SK-N-SH (cell line): ENCODE data around the gene SEC62. TPM values are rescaled to one million over a fixed set of nuclear protein-coding genes. Genes with fewer than 3 reads are reported as not detected.
A peak's percentile ranks its signal among the peaks of the same experiment; 100 is the strongest.

Experiments used
- CTCF ChIA-PET: fragments of 300-600, 350-600 bp; formaldehyde crosslinking; extraction: SDS; loops from one replicate; lab custom pipeline; 2021; lab: Yijun Ruan, JAX
- POLR2A ChIA-PET: fragments of 350-600 bp; sonication (Branson Sonifier 250); formaldehyde crosslinking; extraction: SDS; loops from one replicate; lab custom pipeline; 2020; ENCODE audit warnings: antibody characterized with exemption, inconsistent platforms; lab: Yijun Ruan, JAX
- DNase-seq: peaks from one replicate; pipeline ENCODE4 v3.0.0; 2012
- H2AFZ ChIP-seq: fragments of 200-600 bp; sonication (generic); 2 replicates; pipeline ENCODE4 v1.8.1; 2016; ENCODE audit warnings: antibody characterized with exemption, mild to moderate bottlenecking, low read depth
- H3F3A ChIP-seq: fragments of 200-600 bp; sonication (generic); replicated peaks from 2 replicates; pipeline ENCODE3; 2016; ENCODE audit warnings: antibody characterized with exemption, mild to moderate bottlenecking; ENCODE audit not compliant: insufficient read depth
- H3K27ac ChIP-seq, 2 experiments: fragments of 200-500 bp in 1 of 2; fragments of 200-600 bp in 1 of 2; sonication (Bioruptor generic) in 1 of 2; sonication (generic), shearing (Covaris generic) in 1 of 2; 2 replicates each; pipeline versions ENCODE4 v1.5.1 to v1.6.1; 2014 to 2016; ENCODE audit warnings: low read depth in 2 of 2, inconsistent platforms in 1 of 2, low read length in 1 of 2, mild to moderate bottlenecking in 1 of 2, mixed read lengths in 1 of 2
- H3K27me3 ChIP-seq: fragments of 200-600 bp; sonication (generic), shearing (Covaris generic); 2 replicates; pipeline ENCODE4 v1.6.1; 2016; ENCODE audit warnings: mixed run types; ENCODE audit not compliant: insufficient read depth
- H3K36me3 ChIP-seq, 2 experiments: fragments of 200-500 bp in 1 of 2; fragments of 200-600 bp in 1 of 2; sonication (Bioruptor generic) in 1 of 2; sonication (generic) in 1 of 2; replicated peaks in 1 of 2; 2 replicates each; pipeline versions ENCODE3 to v1.5.1; 2014 to 2016; ENCODE audit warnings: low read length in 1 of 2, mild to moderate bottlenecking in 1 of 2; ENCODE audit not compliant: insufficient read depth in 2 of 2, control insufficient read depth in 1 of 2
- H3K4me1 ChIP-seq, 2 experiments: fragments of 200-500 bp in 1 of 2; fragments of 200-600 bp in 1 of 2; sonication (Bioruptor generic) in 1 of 2; sonication (generic), shearing (Covaris generic) in 1 of 2; 2 replicates each; pipeline versions ENCODE4 v1.5.1 to v1.6.1; 2014 to 2016; ENCODE audit warnings: low read depth in 1 of 2, low read length in 1 of 2, mixed run types in 1 of 2; ENCODE audit not compliant: insufficient read depth in 2 of 2, control insufficient read depth in 1 of 2
- H3K4me2 ChIP-seq: fragments of 200-600 bp; sonication (generic), shearing (Covaris generic); 2 replicates; pipeline ENCODE4 v1.6.1; 2017; ENCODE audit warnings: mixed run types
- H3K4me3 ChIP-seq, 2 experiments: fragments of 200-500 bp in 1 of 2; fragments of 200-600 bp in 1 of 2; sonication (Bioruptor generic) in 1 of 2; sonication (generic), shearing (Covaris generic) in 1 of 2; 2 replicates each; pipeline versions ENCODE4 v1.5.1 to v1.8.1; 2014 to 2016; ENCODE audit warnings: low read depth in 2 of 2, inconsistent platforms in 1 of 2, low read length in 1 of 2, mild to moderate bottlenecking in 1 of 2, mixed read lengths in 1 of 2, moderate library complexity in 1 of 2
- H3K79me2 ChIP-seq: fragments of 200-600 bp; sonication (generic); 2 replicates; pipeline ENCODE4 v1.8.1; 2017; ENCODE audit warnings: mild to moderate bottlenecking; ENCODE audit not compliant: insufficient read depth
- H3K9ac ChIP-seq: fragments of 200-600 bp; sonication (generic); 2 replicates; pipeline ENCODE4 v1.6.1; 2017; ENCODE audit warnings: mixed run types
- H3K9me2 ChIP-seq: fragments of 200-600 bp; sonication (generic); 2 replicates; pipeline ENCODE4 v1.6.1; 2017; ENCODE audit warnings: mixed run types
- H3K9me3 ChIP-seq: fragments of 200-600 bp; sonication (generic); 2 replicates; pipeline ENCODE4 v1.6.1; 2017; ENCODE audit warnings: mixed run types, mild to moderate bottlenecking, moderate library complexity
- H4K20me1 ChIP-seq: fragments of 200-600 bp; sonication (generic); 2 replicates; pipeline ENCODE4 v1.6.1; 2017; ENCODE audit warnings: mild to moderate bottlenecking, mixed run types; ENCODE audit not compliant: insufficient read depth
- EP300 ChIP-seq, 2 experiments: IDR thresholded peaks; 2 replicates each; pipeline versions ENCODE4 v1.4.0 to v1.6.1; 2012; ENCODE audit warnings: borderline replicate concordance in 1 of 2, low read depth in 1 of 2, low read length in 1 of 2
- FOSL2 ChIP-seq: IDR thresholded peaks from 2 replicates; pipeline ENCODE4 v1.4.0; 2012; ENCODE audit warnings: low read depth, mild to moderate bottlenecking, moderate library complexity, borderline replicate concordance
- GATA2 ChIP-seq: sonication (generic); formaldehyde crosslinking; IDR thresholded peaks from 2 replicates; pipeline ENCODE4 v1.5.0; 2020; ENCODE audit warnings: mild to moderate bottlenecking, missing genetic modification reagents
- MEF2A ChIP-seq: IDR thresholded peaks from 2 replicates; pipeline ENCODE4 v1.4.0; 2012; ENCODE audit warnings: low read depth, borderline replicate concordance
- PBX3 ChIP-seq: IDR thresholded peaks from 2 replicates; pipeline ENCODE4; 2012
- RAD21 ChIP-seq: IDR thresholded peaks from 2 replicates; pipeline ENCODE4 v1.6.1; 2012; ENCODE audit warnings: mild to moderate bottlenecking, low read length
- RCOR1 ChIP-seq: fragments of 150-350 bp; IDR thresholded peaks from 2 replicates; pipeline ENCODE4 v1.6.1; 2017; ENCODE audit warnings: antibody characterized with exemption, low read length
- RXRA ChIP-seq: IDR thresholded peaks from 2 replicates; pipeline ENCODE4 v1.4.0; 2012; ENCODE audit warnings: low read depth, mild to moderate bottlenecking, borderline replicate concordance
- SIN3A ChIP-seq: IDR thresholded peaks from 2 replicates; pipeline ENCODE4 v1.6.1; 2012; ENCODE audit warnings: low read depth, mild to moderate bottlenecking, low read length, moderate library complexity, borderline replicate concordance
- TAF1 ChIP-seq: IDR thresholded peaks from 2 replicates; pipeline ENCODE4 v1.6.1; 2012; ENCODE audit warnings: low read depth, mild to moderate bottlenecking, low read length, moderate library complexity, borderline replicate concordance
- TCF12 ChIP-seq: IDR thresholded peaks from 2 replicates; pipeline ENCODE4 v1.4.0; 2012
- TEAD4 ChIP-seq: IDR thresholded peaks from 2 replicates; pipeline ENCODE4 v1.4.0; 2012; ENCODE audit warnings: mild to moderate bottlenecking, borderline replicate concordance; ENCODE audit not compliant: insufficient read depth
- YY1 ChIP-seq: IDR thresholded peaks from 2 replicates; pipeline ENCODE4 v1.4.0; 2012; ENCODE audit warnings: low read depth, mild to moderate bottlenecking
- WGBS: methylation state at CpG from one replicate; pipeline ENCODE4 v1.1.6; 2017; ENCODE audit warnings: low lambda C conversion rate; 5-methylcytosine and 5-hydroxymethylcytosine counted together
- polyA plus RNA-seq, 3 experiments: library from polyadenylated mRNA; depleted of rRNA; stranded (reverse); fragments of >200 nt; gene quantifications; 2 replicates each; pipeline ENCODE4 v1.2.3, GENCODE V29; 2012
- TF ChIP-seq, protein P1 (sequence below): IDR thresholded peaks from 2 replicates; pipeline ENCODE4 v1.4.0; 2012; ENCODE audit warnings: low read depth
- TF ChIP-seq, protein P2 (sequence below): fragments of 200-600 bp; sonication (generic); IDR thresholded peaks from 2 replicates; pipeline ENCODE4 v1.6.1; 2017; ENCODE audit warnings: antibody characterized with exemption, mild to moderate bottlenecking, moderate library complexity

Gene SEC62
- polyA plus RNA-seq, 1 of the 3 experiments (the other 2 are of a cell fraction), result 15.0 TPM

DNA sequence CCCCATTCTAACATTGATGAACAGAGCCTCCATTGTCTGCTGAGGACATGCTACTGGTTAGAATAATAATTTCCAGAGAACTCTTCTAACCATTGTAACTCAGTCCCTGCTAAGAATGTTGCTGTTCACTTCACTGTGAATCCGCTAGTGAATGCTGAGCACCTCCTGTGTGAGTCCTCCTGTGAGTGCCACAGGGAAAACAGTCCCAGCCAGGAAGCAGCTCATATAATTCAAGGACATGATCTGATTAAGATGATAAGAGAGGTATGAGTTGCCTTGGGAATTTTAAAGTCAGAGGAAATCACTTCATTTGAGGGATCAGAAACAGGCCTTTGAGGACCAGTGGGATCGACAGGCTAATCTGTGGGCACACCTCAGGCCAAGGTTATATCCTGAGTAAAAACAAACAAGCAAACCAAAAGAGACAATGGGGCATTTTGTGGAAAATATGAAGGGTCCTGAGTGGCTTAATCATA, 37.3 kb downstream of the SEC62 start:
- no peaks in the 10 kb centered on the region for H4K20me1 ChIP-seq
- TF ChIP-seq GATA2 (0 out of 2 replicates have a peak, but pooled peaks have one; percentile 20), TAF1 (no peak), FOSL2 (no peak)
- TF ChIP-seq, protein P1, sequence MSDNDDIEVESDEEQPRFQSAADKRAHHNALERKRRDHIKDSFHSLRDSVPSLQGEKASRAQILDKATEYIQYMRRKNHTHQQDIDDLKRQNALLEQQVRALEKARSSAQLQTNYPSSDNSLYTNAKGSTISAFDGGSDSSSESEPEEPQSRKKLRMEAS, result no peak
- H3K79me2 ChIP-seq, result no peaks in the 10 kb centered on the region
- H3K4me1 ChIP-seq, result peaks cover 0 to 3% of the 10 kb centered on the region in 2 experiments; a peak in 1 of 4 replicates
- no peaks in the 10 kb centered on the region for H3K9me2 ChIP-seq
- no peak for DNase-seq
- ChIA-PET POLR2A (no interaction called here), CTCF (no interaction called here)
- H3K27me3 ChIP-seq, result no peaks in the 10 kb centered on the region
- H3K9me3 ChIP-seq, result no peaks in the 10 kb centered on the region
- no peak overlapping the region for H3K4me3 ChIP-seq
- H3K4me2 ChIP-seq, result no peak overlapping the region
- no peaks in the 10 kb centered on the region for H3K36me3 ChIP-seq
- H2AFZ ChIP-seq, result no peak overlapping the region
- H3K27ac ChIP-seq, result no peak overlapping the region
- no peak overlapping the region for H3K9ac ChIP-seq
- 97% methylated on average over 2 of the region's 2 CpGs for WGBS
- no peaks in the 10 kb centered on the region for H3F3A ChIP-seq

DNA sequence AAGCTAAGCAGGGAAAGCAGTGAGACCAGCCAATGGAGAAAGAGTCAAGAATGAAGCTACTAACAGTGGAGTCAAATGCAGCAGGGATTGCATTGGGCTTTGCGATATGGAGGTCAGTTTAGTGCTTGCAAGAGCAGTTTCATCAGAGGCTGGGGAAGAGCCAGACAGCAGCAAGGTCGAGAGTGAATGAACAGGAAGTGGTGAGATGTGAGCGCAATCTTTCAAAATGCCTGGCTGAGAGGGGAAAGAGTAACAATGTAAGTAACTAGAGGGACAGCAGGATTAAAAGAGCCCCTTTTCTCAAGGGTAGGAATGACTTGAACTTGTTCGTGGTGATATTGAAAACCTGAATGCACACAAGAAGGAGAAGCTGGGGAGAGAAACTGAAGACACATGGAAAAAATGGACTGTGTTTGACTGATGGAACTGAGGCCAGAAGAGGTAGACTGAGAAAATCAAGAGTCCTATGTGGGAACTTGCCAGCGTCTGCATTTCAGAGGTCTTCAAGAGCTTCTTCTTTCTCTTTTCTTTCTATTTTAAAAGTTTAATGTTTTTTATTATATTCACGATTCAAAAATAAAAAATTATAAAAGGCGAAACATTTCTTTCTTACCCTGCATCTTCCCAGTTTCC, 40.5 kb downstream of the SEC62 start:
- Histone ChIP-seq H3K9me3 (no peaks in the 10 kb centered on the region), H2AFZ (no peak overlapping the region), H3K4me3 (no peak overlapping the region), H3F3A (no peaks in the 10 kb centered on the region), H3K27me3 (no peaks in the 10 kb centered on the region), H3K4me2 (no peak overlapping the region), H3K79me2 (no peaks in the 10 kb centered on the region), H4K20me1 (no peaks in the 10 kb centered on the region), H3K9ac (no peak overlapping the region), H3K4me1 (peaks cover 0 to 3% of the 10 kb centered on the region in 2 experiments; a peak in 1 of 4 replicates), H3K36me3 (no peaks in the 10 kb centered on the region), H3K9me2 (no peaks in the 10 kb centered on the region), H3K27ac (no peak overlapping the region)
- POLR2A ChIA-PET, result no interaction called here
- DNase-seq, result no peak
- no peak for TF ChIP-seq GATA2
- no peak for TF ChIP-seq YY1
- TF ChIP-seq MEF2A, result no peak
- TF ChIP-seq, protein P2, sequence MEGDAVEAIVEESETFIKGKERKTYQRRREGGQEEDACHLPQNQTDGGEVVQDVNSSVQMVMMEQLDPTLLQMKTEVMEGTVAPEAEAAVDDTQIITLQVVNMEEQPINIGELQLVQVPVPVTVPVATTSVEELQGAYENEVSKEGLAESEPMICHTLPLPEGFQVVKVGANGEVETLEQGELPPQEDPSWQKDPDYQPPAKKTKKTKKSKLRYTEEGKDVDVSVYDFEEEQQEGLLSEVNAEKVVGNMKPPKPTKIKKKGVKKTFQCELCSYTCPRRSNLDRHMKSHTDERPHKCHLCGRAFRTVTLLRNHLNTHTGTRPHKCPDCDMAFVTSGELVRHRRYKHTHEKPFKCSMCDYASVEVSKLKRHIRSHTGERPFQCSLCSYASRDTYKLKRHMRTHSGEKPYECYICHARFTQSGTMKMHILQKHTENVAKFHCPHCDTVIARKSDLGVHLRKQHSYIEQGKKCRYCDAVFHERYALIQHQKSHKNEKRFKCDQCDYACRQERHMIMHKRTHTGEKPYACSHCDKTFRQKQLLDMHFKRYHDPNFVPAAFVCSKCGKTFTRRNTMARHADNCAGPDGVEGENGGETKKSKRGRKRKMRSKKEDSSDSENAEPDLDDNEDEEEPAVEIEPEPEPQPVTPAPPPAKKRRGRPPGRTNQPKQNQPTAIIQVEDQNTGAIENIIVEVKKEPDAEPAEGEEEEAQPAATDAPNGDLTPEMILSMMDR, result no peak
- TF ChIP-seq EP300 (IDR thresholded peaks at IDR 0.05; ENCODE audit: borderline replicate concordance in 1 of 2, low read depth in 1 of 2, low read length in 1 of 2), result no peak
- TF ChIP-seq, all 33 proteins: peak for 0
- whole genome bisulfite sequencing, result 79% methylated on average over 7 of the region's 7 CpGs
- CTCF ChIA-PET, result no interaction called here

DNA sequence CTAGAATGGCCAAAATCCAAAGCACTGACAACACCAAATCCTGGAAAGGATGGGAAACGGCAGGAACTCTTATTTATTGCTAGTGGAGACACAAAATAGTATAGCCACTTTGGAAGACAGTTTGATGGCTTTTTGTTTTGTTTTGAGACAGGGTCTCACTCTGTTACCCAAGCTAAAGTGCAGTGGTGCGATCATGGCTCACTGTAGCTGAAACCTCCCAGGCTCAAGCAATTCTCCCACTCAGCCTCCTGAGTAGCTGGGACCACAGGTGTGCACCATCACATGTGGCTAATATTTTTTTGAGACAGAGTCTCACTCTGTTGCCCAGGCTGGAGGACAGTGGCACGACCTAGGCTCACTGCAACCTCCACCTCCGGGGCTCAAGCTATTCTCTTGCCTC, 43.9 kb downstream of the SEC62 start:
- H3K4me1 ChIP-seq, result no peaks in the 10 kb centered on the region
- 63% methylated on average over 4 of the region's 4 CpGs for WGBS
- no peak overlapping the region for H3K4me3 ChIP-seq
- H3K9me2 ChIP-seq, result no peaks in the 10 kb centered on the region
- H3K4me2 ChIP-seq, result no peak overlapping the region
- H3K9me3 ChIP-seq, result no peaks in the 10 kb centered on the region
- CTCF ChIA-PET, result interaction anchor here (0.6 to 1.4 kb wide), 3 partner anchors 12 to 589 kb away, joined by 3 to 4 read pairs (median 3); no protein-coding TSS in a partner anchor
- H3K79me2 ChIP-seq, result no peaks in the 10 kb centered on the region
- H3K9ac ChIP-seq, result no peak overlapping the region
- H3K27ac ChIP-seq, result no peak overlapping the region
- POLR2A ChIA-PET, result no interaction called here
- no peak overlapping the region for H2AFZ ChIP-seq
- no peak for TF ChIP-seq SIN3A
- TF ChIP-seq RAD21, result no peak
- TF ChIP-seq EP300 (IDR thresholded peaks at IDR 0.05; ENCODE audit: borderline replicate concordance in 1 of 2, low read depth in 1 of 2, low read length in 1 of 2), result no peak
- TF ChIP-seq GATA2, result no peak
- no peak for TF ChIP-seq RCOR1
- no peak for TF ChIP-seq TEAD4
- TF ChIP-seq, protein P1, result no peak
- no peak for TF ChIP-seq PBX3
- TF ChIP-seq YY1, result no peak
- TF ChIP-seq RXRA, result no peak
- TF ChIP-seq TCF12, result no peak
- no peaks in the 10 kb centered on the region for H3K27me3 ChIP-seq
- DNase-seq, result no peak
- H3K36me3 ChIP-seq, result no peaks in the 10 kb centered on the region
- no peaks in the 10 kb centered on the region for H4K20me1 ChIP-seq
- no peaks in the 10 kb centered on the region for H3F3A ChIP-seq
